ENCODE results near the gene MUC5AC. TPM values are rescaled to one million over a fixed set of nuclear protein-coding genes. Genes with fewer than 3 reads are reported as not detected.
"Not testable (repeated sequence)": the region's sequence is repeated elsewhere in the genome, so short reads cannot be mapped to it uniquely, and the experiment has no call there.

Gene MUC5AC
- total RNA-seq, 2 experiments from 2014 or later, result not detected

GRCh38 chr11:1162138-1162475, 4.4 kb downstream of the MUC5AC start:
- no peaks in the 10 kb centered on the region for H3K9me3 Mint-ChIP-seq (ENCODE audit: low read depth)
- DNase-seq (no peak), ATAC-seq (no peak)
- POLR2A ChIA-PET, result no interaction called here
- CTCF ChIA-PET, result no interaction called here
- H3K36me3 Mint-ChIP-seq (ENCODE audit: low read depth), result no peaks in the 10 kb centered on the region
- peaks cover 2% of the 10 kb centered on the region for H3K27me3 Mint-ChIP-seq
- H3K4me3 Mint-ChIP-seq, result no peak overlapping the region
- no peak overlapping the region for H3K27ac Mint-ChIP-seq
- no peaks in the 10 kb centered on the region for H3K4me1 Mint-ChIP-seq
- intact Hi-C loops (cut with DNase I, micrococcal nuclease), result no loop called here

DNA sequence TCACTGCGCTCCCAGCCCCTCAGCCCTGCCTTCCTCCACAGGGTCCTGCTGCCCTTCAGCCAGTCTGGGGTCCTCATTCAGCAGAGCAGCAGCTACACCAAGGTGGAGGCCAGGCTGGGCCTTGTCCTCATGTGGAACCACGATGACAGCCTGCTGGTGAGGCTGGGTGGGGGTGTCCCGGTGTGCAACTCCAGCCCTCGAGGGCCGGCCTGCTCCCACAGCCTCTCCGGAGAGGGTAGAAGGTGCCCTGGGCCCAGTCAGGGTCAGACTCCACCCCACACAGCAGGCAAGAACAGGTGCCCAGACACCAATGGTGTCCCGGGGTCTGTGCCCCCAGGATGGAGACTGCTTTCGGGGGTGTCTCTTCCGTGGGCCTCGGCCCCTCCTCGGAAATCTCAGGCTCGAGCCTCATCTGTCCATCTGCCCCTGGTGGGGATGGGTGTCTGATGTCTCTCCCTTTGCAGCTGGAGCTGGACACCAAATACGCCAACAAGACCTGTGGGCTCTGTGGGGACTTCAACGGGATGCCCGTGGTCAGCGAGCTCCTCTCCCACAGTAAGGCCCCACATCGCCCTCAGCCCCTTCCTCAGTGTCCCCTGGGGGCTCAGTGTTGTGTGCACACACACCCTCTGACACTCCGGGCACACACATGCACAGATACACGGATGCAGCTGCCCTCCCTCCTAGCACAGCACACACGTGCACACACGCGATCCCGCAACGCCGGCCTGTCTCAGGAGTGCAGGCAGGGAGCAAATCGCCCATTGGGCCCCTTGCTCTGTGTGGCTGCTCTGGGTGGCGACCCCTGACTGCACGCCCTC, 4.9 kb downstream of the MUC5AC start:
- H3K27ac Mint-ChIP-seq, result no peak overlapping the region
- intact Hi-C loops (cut with DNase I, micrococcal nuclease), result no loop called here
- peaks cover 2% of the 10 kb centered on the region for H3K27me3 Mint-ChIP-seq
- no peak overlapping the region for H3K4me3 Mint-ChIP-seq
- ChIA-PET POLR2A (no interaction called here), CTCF (no interaction called here)
- no peak for ATAC-seq
- no peaks in the 10 kb centered on the region for H3K36me3 Mint-ChIP-seq (ENCODE audit: low read depth)
- no peak for DNase-seq
- H3K4me1 Mint-ChIP-seq, result no peaks in the 10 kb centered on the region
- H3K9me3 Mint-ChIP-seq (ENCODE audit: low read depth), result no peaks in the 10 kb centered on the region

GRCh38 chr11:1163321-1163910, 5.7 kb downstream of the MUC5AC start:
- Mint-ChIP-seq H3K27ac (no peak overlapping the region), H3K9me3 (ENCODE audit: low read depth) (no peaks in the 10 kb centered on the region), H3K4me1 (no peaks in the 10 kb centered on the region), H3K36me3 (ENCODE audit: low read depth) (no peaks in the 10 kb centered on the region), H3K27me3 (peaks cover 2% of the 10 kb centered on the region), H3K4me3 (no peak overlapping the region)
- DNase-seq (no peak), ATAC-seq (no peak)
- intact Hi-C loops (cut with DNase I, micrococcal nuclease), result no loop called here
- POLR2A ChIA-PET, result no interaction called here
- CTCF ChIA-PET, result no interaction called here

GRCh38 chr11:1163911-1164735, 6.4 kb downstream of the MUC5AC start:
- CTCF ChIA-PET, result no interaction called here
- POLR2A ChIA-PET, result no interaction called here
- no peak overlapping the region for H3K4me3 Mint-ChIP-seq
- ATAC-seq, result no peak
- no peaks in the 10 kb centered on the region for H3K9me3 Mint-ChIP-seq (ENCODE audit: low read depth)
- intact Hi-C loops (cut with DNase I, micrococcal nuclease), result no loop called here
- no peak overlapping the region for H3K27ac Mint-ChIP-seq
- H3K36me3 Mint-ChIP-seq (ENCODE audit: low read depth), result no peaks in the 10 kb centered on the region
- no peak for DNase-seq
- no peaks in the 10 kb centered on the region for H3K4me1 Mint-ChIP-seq
- peaks cover 2% of the 10 kb centered on the region for H3K27me3 Mint-ChIP-seq

DNA sequence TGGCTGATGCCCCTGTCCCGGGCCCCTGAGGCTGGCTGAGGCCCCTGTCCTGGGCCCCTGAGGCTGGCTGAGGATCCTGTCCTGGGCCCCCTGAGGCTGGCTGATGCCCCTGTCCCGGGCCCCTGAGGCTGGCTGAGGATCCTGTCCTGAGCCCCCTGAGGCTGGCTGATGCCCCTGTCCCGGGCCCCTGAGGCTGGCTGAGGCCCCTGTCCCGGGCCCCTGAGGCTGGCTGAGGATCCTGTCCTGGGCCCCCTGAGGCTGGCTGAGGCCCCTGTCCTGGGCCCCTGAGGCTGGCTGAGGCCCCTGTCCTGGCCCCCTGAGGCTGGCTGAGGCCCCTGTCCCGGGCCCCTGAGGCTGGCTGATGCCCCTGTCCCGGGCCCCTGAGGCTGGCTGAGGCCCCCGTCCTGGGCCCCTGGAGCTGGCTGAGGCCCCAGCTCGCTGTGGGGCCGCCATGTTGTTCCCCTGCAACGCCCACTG, 7.1 kb downstream of the MUC5AC start:
- H3K4me3 Mint-ChIP-seq; POLR2A ChIA-PET; CTCF ChIA-PET; H3K27me3 Mint-ChIP-seq; ATAC-seq; H3K36me3 Mint-ChIP-seq (ENCODE audit: low read depth); H3K27ac Mint-ChIP-seq; H3K4me1 Mint-ChIP-seq; H3K9me3 Mint-ChIP-seq (ENCODE audit: low read depth); intact Hi-C loops (cut with DNase I, micrococcal nuclease); DNase-seq: not testable (repeated sequence)

DNA sequence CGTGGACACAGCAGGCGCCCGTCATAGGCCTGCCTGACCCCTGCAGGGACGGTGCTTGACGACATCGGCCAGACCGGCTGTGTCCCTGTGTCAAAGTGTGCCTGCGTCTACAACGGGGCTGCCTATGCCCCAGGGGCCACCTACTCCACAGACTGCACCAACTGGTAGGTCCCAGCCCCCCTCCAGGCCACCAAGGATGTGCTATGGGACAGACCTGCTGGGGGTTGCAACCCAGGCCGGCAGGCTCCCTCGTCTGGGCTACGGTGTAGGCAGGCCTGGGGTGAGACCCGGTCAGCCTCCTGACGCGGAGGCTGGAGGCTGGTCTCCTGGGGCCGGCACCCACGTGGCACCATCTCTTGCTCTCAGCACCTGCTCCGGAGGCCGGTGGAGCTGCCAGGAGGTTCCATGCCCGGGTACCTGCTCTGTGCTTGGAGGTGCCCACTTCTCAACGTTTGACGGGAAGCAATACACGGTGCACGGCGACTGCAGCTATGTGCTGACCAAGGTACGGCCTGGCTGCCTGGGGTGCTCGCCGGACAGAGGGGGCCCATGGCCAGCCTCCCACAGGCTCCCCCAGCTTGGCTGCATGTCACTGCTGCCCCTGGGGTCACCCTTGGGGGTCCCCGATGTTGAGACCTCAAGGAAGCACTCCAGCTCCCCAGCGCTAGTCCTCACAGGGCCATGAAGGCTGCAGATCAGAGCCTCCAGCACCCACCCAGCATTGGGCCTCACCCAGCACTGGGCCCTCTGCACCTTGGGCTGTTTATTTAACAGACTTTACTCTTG, 7.7 kb downstream of the MUC5AC start:
- no peaks in the 10 kb centered on the region for H3K36me3 Mint-ChIP-seq (ENCODE audit: low read depth)
- H3K27me3 Mint-ChIP-seq, result peaks cover 2% of the 10 kb centered on the region
- H3K9me3 Mint-ChIP-seq (ENCODE audit: low read depth), result no peaks in the 10 kb centered on the region
- DNase-seq (no peak), ATAC-seq (no peak)
- POLR2A ChIA-PET, result no interaction called here
- H3K4me3 Mint-ChIP-seq, result no peak overlapping the region
- H3K4me1 Mint-ChIP-seq, result no peaks in the 10 kb centered on the region
- intact Hi-C loops (cut with DNase I, micrococcal nuclease), result no loop called here
- H3K27ac Mint-ChIP-seq, result no peak overlapping the region
- CTCF ChIA-PET, result no interaction called here

- H3K27ac Mint-ChIP-seq, result no peak overlapping the region
- H3K4me3 Mint-ChIP-seq, result no peak overlapping the region
- H3K4me1 Mint-ChIP-seq, result no peaks in the 10 kb centered on the region
- H3K36me3 Mint-ChIP-seq (ENCODE audit: low read depth), result no peaks in the 10 kb centered on the region
- ATAC-seq, result no peak
- ChIA-PET POLR2A (no interaction called here), CTCF (no interaction called here)
- peaks cover 4% of the 10 kb centered on the region for H3K9me3 Mint-ChIP-seq (ENCODE audit: low read depth)
- peaks cover 2% of the 10 kb centered on the region for H3K27me3 Mint-ChIP-seq
- intact Hi-C loops (cut with DNase I, micrococcal nuclease), result no loop called here
- no peak for DNase-seq
Observed at GRCh38 chr11:1167256-1167655, 9.5 kb downstream of the MUC5AC start.

DNA sequence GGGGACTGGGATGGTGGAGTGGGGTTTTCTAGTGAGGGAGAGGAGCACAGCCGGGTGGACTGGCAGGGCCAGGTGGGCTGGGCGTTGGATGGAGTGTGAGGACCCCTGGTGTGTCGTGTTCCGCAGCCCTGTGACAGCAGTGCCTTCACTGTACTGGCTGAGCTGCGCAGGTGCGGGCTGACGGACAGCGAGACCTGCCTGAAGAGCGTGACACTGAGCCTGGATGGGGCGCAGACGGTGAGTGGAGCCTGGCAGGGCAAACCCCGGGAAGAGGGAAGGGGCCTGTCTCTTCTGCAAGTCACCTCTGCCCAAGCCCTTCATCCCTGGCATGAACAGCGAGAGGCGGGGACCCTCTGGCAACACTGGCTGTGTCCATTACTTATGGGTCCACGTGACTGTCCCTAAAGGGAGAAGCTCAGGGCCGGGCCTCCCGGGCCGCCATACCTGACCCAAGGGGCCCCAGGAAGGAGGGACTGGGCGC, 10.0 kb downstream of the MUC5AC start:
- Mint-ChIP-seq H3K36me3 (ENCODE audit: low read depth) (no peaks in the 10 kb centered on the region), H3K27me3 (peaks cover 2% of the 10 kb centered on the region), H3K9me3 (ENCODE audit: low read depth) (peaks cover 4% of the 10 kb centered on the region), H3K4me1 (no peaks in the 10 kb centered on the region), H3K27ac (no peak overlapping the region), H3K4me3 (no peak overlapping the region)
- ChIA-PET POLR2A (no interaction called here), CTCF (no interaction called here)
- intact Hi-C loops (cut with DNase I, micrococcal nuclease), result no loop called here
- ATAC-seq, result no peak
- no peak for DNase-seq

- Mint-ChIP-seq H3K27me3 (peaks cover under 1% of the 10 kb centered on the region), H3K36me3 (ENCODE audit: low read depth) (no peaks in the 10 kb centered on the region), H3K4me1 (no peaks in the 10 kb centered on the region), H3K4me3 (no peak overlapping the region), H3K27ac (no peak overlapping the region), H3K9me3 (ENCODE audit: low read depth) (peaks cover 4% of the 10 kb centered on the region)
- intact Hi-C loops (cut with DNase I, micrococcal nuclease), result no loop called here
- ATAC-seq (no peak), DNase-seq (no peak)
- POLR2A ChIA-PET, result no interaction called here
- CTCF ChIA-PET, result no interaction called here
Observed at GRCh38 chr11:1168256-1168655, 10.5 kb downstream of the MUC5AC start.

GRCh38 chr11:1168721-1169161, 11.0 kb downstream of the MUC5AC start:
- intact Hi-C loops (cut with DNase I, micrococcal nuclease), result no loop called here
- ATAC-seq, result no peak
- Mint-ChIP-seq H3K27ac (no peak overlapping the region), H3K9me3 (ENCODE audit: low read depth) (peaks cover 4% of the 10 kb centered on the region), H3K36me3 (ENCODE audit: low read depth) (no peaks in the 10 kb centered on the region), H3K4me1 (no peaks in the 10 kb centered on the region), H3K27me3 (no peaks in the 10 kb centered on the region), H3K4me3 (no peak overlapping the region)
- ChIA-PET POLR2A (no interaction called here), CTCF (no interaction called here)
- no peak for DNase-seq

GRCh38 chr11:1171223-1171984, 13.7 kb downstream of the MUC5AC start:
- no peaks in the 10 kb centered on the region for H3K36me3 Mint-ChIP-seq (ENCODE audit: low read depth)
- peaks cover 8% of the 10 kb centered on the region for H3K9me3 Mint-ChIP-seq (ENCODE audit: low read depth)
- no peak overlapping the region for H3K27ac Mint-ChIP-seq
- H3K4me1 Mint-ChIP-seq, result no peaks in the 10 kb centered on the region
- H3K27me3 Mint-ChIP-seq, result no peaks in the 10 kb centered on the region
- POLR2A ChIA-PET, result no interaction called here
- no peak overlapping the region for H3K4me3 Mint-ChIP-seq
- CTCF ChIA-PET, result no interaction called here
- intact Hi-C loops (cut with DNase I, micrococcal nuclease), result no loop called here
- no peak for ATAC-seq
- no peak for DNase-seq
